GM21526 (cell line): ENCODE measurements around the gene VPS35L.
"Not testable (repeated sequence)": the region's sequence is repeated elsewhere in the genome, so short reads cannot be mapped to it uniquely, and the experiment has no call there.

Experiments
- ATAC-seq: cut with Tn5 transposase; IDR thresholded peaks from one replicate; pipeline ENCODE4 v1.9.1; 2021; ENCODE audit warnings: moderate library complexity; ENCODE audit not compliant: unreplicated experiment, low FRiP score

Gene VPS35L

GRCh38 chr16:19708296-19709205 lies 153.0 kb downstream of the VPS35L start:
- ATAC-seq = no peak

GRCh38 chr16:19709381-19710136 lies 154.1 kb downstream of the VPS35L start:
- no peak for ATAC-seq

DNA sequence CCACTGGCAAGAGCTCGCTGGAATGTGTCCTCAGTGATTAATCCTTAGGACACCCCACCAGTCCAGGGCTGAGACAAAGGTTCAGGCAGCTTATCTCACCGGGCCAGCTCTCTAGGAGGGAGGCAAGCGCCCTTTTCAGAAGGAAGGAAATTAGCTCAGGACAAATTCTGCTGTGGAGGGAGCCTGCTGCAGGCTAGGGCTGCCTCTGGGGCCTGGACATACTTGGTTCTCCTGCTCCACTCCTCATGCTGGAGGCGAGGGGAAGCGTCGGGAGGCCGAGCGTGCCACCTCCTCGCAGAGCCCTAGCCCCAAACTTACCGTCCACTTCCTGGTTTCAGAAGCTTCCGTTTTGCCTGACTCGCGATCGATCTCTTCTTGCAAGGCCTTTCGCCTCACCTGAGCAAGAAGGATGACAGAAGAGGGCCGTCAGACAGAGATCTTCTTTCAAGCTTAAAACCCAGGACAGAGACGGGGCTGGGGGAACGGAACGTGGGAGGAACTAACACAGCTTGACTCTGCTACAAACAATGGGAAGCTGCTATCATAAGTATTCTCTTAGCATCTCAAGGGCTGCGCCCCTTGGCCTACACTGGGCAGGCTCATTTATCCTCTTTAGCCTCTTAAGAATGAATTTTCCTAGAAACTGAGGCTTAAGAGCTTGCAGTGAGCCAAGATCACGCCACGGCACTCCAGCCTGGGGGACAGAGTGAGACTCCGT lies 154.8 kb downstream of the VPS35L start:
- no peak for ATAC-seq

- no peak for ATAC-seq
Observed at GRCh38 chr16:19710991-19711545, 155.6 kb downstream of the VPS35L start.

- no peak for ATAC-seq
Observed at GRCh38 chr16:19711643-19712042, 156.1 kb downstream of the VPS35L start.

- ATAC-seq = no peak
Observed at GRCh38 chr16:19712418-19713058, 157.0 kb downstream of the VPS35L start.

GRCh38 chr16:19713697-19714096 lies 158.2 kb downstream of the VPS35L start:
- no peak for ATAC-seq

- ATAC-seq = no peak
Observed at GRCh38 chr16:19715566-19715965, 160.1 kb downstream of the VPS35L start.

DNA sequence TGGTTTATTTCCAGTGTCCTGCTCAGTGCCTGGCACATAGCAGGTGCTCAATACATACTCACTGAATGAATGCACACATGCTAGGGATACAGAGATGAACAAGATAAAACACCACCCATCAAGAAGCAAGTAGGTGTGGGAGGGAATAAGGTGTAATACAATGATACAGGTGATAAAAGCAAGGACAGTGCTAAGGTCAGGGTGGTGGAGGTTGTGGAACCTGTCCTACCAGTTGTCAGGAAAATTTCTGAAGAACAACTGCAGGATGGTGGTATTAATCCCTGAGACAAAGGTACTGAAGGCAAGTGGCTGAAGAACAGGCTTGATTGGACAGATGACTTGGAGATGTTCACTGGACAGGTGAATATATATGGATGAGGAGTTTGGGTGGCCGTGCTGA lies 160.7 kb downstream of the VPS35L start:
- no peak for ATAC-seq

GRCh38 chr16:19716728-19717127 lies 161.2 kb downstream of the VPS35L start:
- ATAC-seq = not testable (repeated sequence)

- no peak for ATAC-seq
Observed at GRCh38 chr16:19717314-19717713, 161.8 kb downstream of the VPS35L start.

DNA sequence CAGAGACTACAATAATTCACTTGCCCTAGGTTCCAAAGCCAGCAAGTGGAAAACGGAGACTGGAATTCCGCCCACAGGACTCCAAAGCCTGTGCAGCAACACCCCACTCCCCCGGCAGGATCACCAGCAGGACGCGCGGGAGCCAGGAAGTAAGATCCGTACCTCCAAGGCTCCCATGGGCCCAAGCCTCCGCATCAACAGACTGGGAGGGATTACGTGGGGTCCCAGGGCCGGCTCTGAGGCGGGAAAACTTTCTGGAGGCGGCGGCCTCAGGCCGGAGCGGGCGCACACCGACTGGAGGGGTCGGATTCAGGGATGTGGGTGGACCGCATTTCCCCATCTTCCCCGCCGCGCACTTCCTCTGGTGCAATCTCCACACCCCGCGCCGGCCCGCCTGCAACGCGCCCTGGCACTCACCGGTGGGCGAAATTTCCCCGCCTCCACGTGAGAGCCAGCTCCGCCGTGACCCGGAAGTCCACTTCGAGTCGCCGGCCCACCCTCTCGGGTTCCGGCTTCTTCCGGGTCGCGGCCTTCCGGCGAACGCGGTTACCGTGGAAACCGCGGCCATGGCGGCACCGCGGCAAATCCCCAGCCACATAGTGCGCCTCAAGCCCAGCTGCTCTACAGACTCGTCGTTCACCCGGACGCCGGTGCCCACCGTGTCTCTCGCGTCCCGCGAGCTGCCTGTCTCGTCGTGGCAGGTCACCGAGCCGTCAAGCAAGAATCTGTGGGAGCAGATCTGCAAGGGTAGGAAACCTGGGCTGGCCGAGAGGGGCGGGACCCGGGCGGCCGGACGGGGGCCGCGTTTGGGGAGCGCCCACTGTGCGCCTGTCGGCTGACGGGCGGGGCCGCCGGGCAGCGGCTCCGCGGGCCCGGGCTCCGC lies 162.5 kb downstream of the VPS35L start, which contains the start of the genes IQCK and KNOP1:
Gene IQCK, plus strand, starts transcription at position 531 of the 883 bp plus-strand sequence. Its CDS starts 36 bp downstream, at position 567.
Gene KNOP1, minus strand, starts transcription at position 487 of the 883 bp plus-strand sequence. CDS start 3,192 bp downstream, outside the sequence.
- ATAC-seq = peak; percentile 90

- ATAC-seq = no peak
Observed at GRCh38 chr16:19718624-19718965, 163.1 kb downstream of the VPS35L start.

- no peak for ATAC-seq
Observed at GRCh38 chr16:19722269-19722952, 166.9 kb downstream of the VPS35L start.

DNA sequence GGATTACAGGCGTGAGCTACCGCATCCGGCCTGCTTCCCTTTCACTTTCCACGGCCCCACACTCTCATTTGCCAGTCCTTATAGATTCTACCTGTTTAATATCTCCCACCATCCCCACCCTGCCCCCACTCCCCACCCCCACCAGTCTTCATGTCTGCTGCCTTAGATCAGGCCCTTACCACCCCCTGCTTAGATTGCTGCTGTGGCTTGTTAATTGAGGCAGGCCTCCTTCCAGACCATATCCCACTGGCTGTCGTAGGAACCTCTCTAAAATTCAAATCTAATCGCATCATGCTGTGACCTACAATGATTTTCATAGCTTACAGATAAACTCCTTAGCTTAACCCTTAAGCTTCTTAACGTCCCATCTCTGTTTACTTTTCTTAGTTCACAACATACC lies 167.5 kb downstream of the VPS35L start:
- ATAC-seq = no peak

- ATAC-seq = no peak
Observed at GRCh38 chr16:19728636-19728965, 173.1 kb downstream of the VPS35L start.

DNA sequence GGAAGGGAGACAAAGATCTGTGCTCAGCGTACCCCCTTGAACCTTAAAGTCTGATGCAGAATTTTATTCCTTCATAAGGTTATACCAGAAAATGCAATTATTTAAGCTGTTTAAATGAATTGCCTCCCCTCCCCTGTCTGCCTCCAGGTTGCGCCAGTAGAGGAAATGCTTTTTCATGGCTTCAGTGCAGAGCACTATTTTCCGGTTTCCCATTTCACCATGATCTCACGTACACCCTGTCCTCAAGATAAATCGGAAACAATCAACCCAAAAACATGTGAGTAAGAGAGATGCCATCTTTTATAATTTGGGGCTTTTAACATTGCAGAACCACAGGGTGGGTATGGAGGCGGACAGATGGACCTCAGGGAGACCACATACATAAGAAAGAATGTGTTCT lies 178.0 kb downstream of the VPS35L start:
- ATAC-seq = no peak

DNA sequence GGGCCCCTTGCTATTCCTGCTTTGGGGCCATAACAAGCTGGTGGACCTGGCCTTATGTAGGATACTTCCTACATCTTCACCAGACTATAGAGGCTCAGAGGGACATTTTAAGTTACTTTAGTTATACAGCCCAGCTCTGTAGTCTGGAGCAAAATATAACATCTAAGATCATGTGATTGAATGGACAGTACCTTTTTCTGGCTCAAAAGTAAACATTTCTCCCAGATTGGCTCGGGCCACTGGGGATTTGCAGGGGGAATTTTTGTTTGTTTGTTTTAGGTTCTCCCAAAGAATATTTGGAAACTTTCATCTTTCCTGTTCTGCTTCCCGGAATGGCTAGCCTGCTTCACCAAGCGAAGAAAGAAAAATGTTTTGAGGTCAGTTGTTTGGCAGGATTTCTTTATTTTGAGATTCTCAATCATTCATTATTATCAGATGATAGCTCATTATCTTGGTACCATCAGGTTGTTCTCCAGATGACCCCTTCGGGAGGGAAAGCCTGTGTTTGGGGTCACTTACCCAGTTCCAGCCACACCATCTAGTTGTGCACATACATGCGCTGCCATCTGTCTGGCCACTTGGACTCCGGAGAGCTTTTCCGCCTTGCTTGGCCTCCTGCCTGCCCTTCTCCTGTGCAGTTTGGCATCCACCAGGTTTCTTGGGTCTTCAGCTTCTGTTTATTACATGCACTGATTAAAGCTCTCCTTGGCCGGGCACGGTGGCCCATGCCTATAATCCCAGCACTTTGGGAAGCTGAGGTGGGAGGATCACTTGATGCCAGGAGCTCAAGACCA lies 179.8 kb downstream of the VPS35L start:
- no peak for ATAC-seq
